DND-41 (cell line): ENCODE results near the gene CFAP299.

Source experiments
- EZH2 ChIP-seq: IDR thresholded peaks from 3 replicates; pipeline ENCODE4 v1.6.1; 2012; ENCODE audit warnings: borderline replicate concordance, low read depth, mild to moderate bottlenecking, moderate library complexity, low read length, inconsistent platforms; ENCODE audit not compliant: severe bottlenecking
- TF ChIP-seq, protein P1 (sequence below): IDR thresholded peaks from 2 replicates; pipeline ENCODE4 v1.5.1; 2012; ENCODE audit warnings: borderline replicate concordance, low read length, moderate library complexity, mild to moderate bottlenecking; ENCODE audit not compliant: poor library complexity, severe bottlenecking; ENCODE audit errors: extremely low read depth

DNA sequence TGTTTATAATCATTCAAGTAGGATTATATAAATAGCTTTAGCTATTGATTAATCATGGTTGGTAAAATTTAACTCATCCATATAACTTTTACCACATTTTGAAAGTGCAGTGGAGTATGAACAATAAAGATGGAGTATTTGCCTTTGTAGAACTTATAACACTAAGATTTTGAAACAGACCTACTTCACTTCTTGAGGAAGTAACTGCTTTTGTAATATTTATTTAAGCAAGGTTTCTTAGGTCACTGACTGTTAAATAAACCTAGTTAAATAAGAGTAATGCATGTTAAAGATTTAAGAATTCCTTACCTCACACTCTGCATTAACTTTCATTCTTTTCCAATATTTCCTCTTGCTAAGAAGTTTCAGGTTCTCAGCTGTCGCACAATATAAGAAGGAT is 242.5 kb downstream of the CFAP299 start:
- TF ChIP-seq EZH2: no peak
- TF ChIP-seq, protein P1, sequence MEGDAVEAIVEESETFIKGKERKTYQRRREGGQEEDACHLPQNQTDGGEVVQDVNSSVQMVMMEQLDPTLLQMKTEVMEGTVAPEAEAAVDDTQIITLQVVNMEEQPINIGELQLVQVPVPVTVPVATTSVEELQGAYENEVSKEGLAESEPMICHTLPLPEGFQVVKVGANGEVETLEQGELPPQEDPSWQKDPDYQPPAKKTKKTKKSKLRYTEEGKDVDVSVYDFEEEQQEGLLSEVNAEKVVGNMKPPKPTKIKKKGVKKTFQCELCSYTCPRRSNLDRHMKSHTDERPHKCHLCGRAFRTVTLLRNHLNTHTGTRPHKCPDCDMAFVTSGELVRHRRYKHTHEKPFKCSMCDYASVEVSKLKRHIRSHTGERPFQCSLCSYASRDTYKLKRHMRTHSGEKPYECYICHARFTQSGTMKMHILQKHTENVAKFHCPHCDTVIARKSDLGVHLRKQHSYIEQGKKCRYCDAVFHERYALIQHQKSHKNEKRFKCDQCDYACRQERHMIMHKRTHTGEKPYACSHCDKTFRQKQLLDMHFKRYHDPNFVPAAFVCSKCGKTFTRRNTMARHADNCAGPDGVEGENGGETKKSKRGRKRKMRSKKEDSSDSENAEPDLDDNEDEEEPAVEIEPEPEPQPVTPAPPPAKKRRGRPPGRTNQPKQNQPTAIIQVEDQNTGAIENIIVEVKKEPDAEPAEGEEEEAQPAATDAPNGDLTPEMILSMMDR: no peak
